HEK293T (cell line): Measurements from ENCODE around the gene AP2B1.

Experiments
- CTCF ChIA-PET: fragments of 350-600 bp; formaldehyde crosslinking; extraction: SDS; loops from one replicate; lab custom pipeline; 2021; ENCODE audit warnings: antibody characterized with exemption, inconsistent platforms; lab: Yijun Ruan, JAX
- POLR2A ChIA-PET: fragments of 350-600 bp; formaldehyde crosslinking; extraction: SDS; loops from one replicate; lab custom pipeline; 2020; ENCODE audit warnings: antibody characterized with exemption, inconsistent platforms; lab: Yijun Ruan, JAX
- DNase-seq: peaks from one replicate; pipeline ENCODE4 v3.0.0; 2012; ENCODE audit warnings: mixed read lengths; ENCODE audit errors: extremely low spot score
- ARNT ChIP-seq: fragments of 450-650 bp; IDR thresholded peaks from 2 replicates; pipeline ENCODE4 v1.6.1; 2017; ENCODE audit warnings: mild to moderate bottlenecking
- BHLHE40 ChIP-seq: fragments of 450-650 bp; IDR thresholded peaks from 2 replicates; pipeline ENCODE4 v1.6.1; 2016; ENCODE audit warnings: mild to moderate bottlenecking, moderate library complexity, borderline replicate concordance
- CTBP1 ChIP-seq: fragments of 450-650 bp; IDR thresholded peaks from 2 replicates; pipeline ENCODE4 v1.6.1; 2016; ENCODE audit warnings: borderline replicate concordance
- ELF4 ChIP-seq: fragments of 450-650 bp; IDR thresholded peaks from 2 replicates; pipeline ENCODE4 v1.6.1; 2017; ENCODE audit warnings: antibody characterized with exemption
- FOXA1 ChIP-seq: fragments of 450-650 bp; IDR thresholded peaks from 2 replicates; pipeline ENCODE4 v1.6.1; 2016; ENCODE audit warnings: mild to moderate bottlenecking
- FOXK2 ChIP-seq: fragments of 450-650 bp; IDR thresholded peaks from 2 replicates; pipeline ENCODE4 v1.6.1; 2016; ENCODE audit warnings: mild to moderate bottlenecking
- FOXM1 ChIP-seq: fragments of 450-650 bp; IDR thresholded peaks from 2 replicates; pipeline ENCODE4 v1.6.1; 2017; ENCODE audit warnings: mild to moderate bottlenecking, borderline replicate concordance
- L3MBTL2 ChIP-seq: fragments of 450-650 bp; conservative IDR thresholded peaks from 2 replicates; pipeline ENCODE4 v1.6.1; 2016; ENCODE audit warnings: mild to moderate bottlenecking
- LEF1 ChIP-seq: fragments of 450-650 bp; IDR thresholded peaks from 2 replicates; pipeline ENCODE4 v1.6.1; 2017; ENCODE audit warnings: mild to moderate bottlenecking, borderline replicate concordance
- NFRKB ChIP-seq: fragments of 450-650 bp; IDR thresholded peaks from 2 replicates; pipeline ENCODE4 v1.6.1; 2016; ENCODE audit warnings: mild to moderate bottlenecking, moderate library complexity
- SP1 ChIP-seq: fragments of 450-650 bp; IDR thresholded peaks from 2 replicates; pipeline ENCODE4 v1.6.1; 2017
- SUZ12 ChIP-seq: fragments of 450-650 bp; IDR thresholded peaks from 2 replicates; pipeline ENCODE4 v1.6.1; 2016; ENCODE audit warnings: mild to moderate bottlenecking
- TARDBP ChIP-seq: fragments of 450-650 bp; IDR thresholded peaks from 2 replicates; pipeline ENCODE4 v1.6.1; 2016
- ZNF384 ChIP-seq: fragments of 450-650 bp; IDR thresholded peaks from 2 replicates; pipeline ENCODE4 v1.6.1; 2016
- TF ChIP-seq, protein P1 (sequence below): fragments of 450-650 bp; IDR thresholded peaks from 2 replicates; pipeline ENCODE4 v1.6.1; 2016

The AP2B1 gene

DNA sequence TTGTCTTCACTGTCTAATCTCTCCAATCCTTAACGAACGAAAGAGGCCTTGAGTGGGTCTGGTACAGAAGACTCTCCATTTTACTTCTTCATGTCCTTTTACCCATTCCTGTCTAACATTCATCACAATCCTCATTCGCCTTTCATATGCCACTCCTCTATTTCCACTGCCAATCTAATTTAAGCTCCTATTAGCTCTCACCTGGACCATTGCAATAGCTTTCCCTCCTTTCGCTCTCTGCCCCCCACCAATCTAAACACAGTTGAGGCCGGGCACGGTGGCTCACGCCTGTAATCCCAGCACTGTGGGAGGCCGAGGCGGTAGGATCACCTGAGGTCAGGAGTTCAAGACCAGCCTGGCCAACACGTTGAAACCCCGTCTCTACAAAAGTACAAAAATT, 20.2 kb upstream of the AP2B1 start:
- POLR2A ChIA-PET: interaction anchor here (0.8 to 8.4 kb wide), 9 partner anchors 11 to 1405 kb away, joined by 3 to 132 read pairs (median 5); partner anchors contain the start of genes AP2B1, PEX12, SLFN11 and TAF15
- DNase-seq: no peak
- CTCF ChIA-PET: no interaction called here
- TF ChIP-seq CTBP1 (no peak), SUZ12 (no peak), FOXK2 (no peak), BHLHE40 (no peak), ELF4 (no peak), LEF1 (no peak), ZNF384 (no peak), L3MBTL2 (no peak)
- TF ChIP-seq, protein P1, sequence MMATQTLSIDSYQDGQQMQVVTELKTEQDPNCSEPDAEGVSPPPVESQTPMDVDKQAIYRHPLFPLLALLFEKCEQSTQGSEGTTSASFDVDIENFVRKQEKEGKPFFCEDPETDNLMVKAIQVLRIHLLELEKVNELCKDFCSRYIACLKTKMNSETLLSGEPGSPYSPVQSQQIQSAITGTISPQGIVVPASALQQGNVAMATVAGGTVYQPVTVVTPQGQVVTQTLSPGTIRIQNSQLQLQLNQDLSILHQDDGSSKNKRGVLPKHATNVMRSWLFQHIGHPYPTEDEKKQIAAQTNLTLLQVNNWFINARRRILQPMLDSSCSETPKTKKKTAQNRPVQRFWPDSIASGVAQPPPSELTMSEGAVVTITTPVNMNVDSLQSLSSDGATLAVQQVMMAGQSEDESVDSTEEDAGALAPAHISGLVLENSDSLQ: no peak

DNA sequence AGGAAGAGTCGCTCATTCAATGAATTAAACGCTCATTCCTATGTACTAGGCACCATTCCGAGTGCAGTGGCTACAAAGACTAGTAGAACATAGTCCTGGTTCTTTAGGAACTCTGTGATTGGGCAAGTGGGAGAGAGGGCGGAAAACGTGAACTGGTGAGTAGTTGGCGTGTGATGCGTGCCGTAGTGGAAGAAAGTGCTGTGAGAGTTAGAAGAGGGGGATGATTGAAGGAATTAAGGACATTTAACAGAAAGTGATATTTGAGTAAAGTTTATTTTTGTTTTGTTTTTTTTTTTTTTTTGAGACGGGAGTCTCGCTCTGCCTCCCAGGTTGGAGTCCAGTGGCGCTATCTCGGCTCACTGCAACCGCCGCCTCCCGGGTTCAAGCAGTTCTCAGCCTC, 18.6 kb upstream of the AP2B1 start:
- ChIA-PET CTCF (interaction anchor here (1.7 kb wide), 1 partner anchor 10 kb away, joined by 4 read pairs; the partner anchor contains the start of gene PEX12), POLR2A (interaction anchor here (1.0 to 8.4 kb wide), 10 partner anchors 9 to 240 kb away, joined by 3 to 132 read pairs (median 6); partner anchors contain the start of genes AP2B1, PEX12 and TAF15)
- TF ChIP-seq FOXM1: no peak
- TF ChIP-seq ELF4: no peak
- TF ChIP-seq L3MBTL2: peak; percentile 20; the same call in 1 of the 2 replicates
- TF ChIP-seq SP1: no peak
- DNase-seq: peak; percentile 26

DNA sequence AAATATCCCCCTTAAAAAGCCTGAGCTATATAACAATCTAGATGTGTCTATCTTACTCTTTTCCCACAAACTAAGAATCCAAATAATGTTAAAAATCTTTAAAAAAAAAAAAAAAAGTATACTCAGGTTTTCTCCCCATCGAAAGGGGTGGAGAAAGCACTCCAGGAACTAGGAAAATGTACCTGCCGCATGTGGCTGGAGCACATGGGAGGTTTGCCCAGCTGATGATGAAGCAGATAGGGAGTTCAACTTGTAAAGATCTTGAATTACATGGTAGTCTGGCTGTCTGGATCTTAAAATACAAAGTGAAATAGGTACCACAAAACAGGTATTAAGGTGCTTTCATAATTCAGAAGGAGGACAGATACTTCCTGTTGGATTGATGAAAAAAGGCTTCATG, 17.7 kb upstream of the AP2B1 start:
- POLR2A ChIA-PET: interaction anchor here (1.0 to 8.4 kb wide), 2 partner anchors 8 to 18 kb away, joined by 4 to 132 read pairs; partner anchors contain the start of genes AP2B1 and PEX12
- CTCF ChIA-PET: interaction anchor here (1.7 kb wide), 1 partner anchor 10 kb away, joined by 4 read pairs; the partner anchor contains the start of gene PEX12
- TF ChIP-seq BHLHE40: no peak
- no peak for TF ChIP-seq L3MBTL2
- no peak for DNase-seq

DNA sequence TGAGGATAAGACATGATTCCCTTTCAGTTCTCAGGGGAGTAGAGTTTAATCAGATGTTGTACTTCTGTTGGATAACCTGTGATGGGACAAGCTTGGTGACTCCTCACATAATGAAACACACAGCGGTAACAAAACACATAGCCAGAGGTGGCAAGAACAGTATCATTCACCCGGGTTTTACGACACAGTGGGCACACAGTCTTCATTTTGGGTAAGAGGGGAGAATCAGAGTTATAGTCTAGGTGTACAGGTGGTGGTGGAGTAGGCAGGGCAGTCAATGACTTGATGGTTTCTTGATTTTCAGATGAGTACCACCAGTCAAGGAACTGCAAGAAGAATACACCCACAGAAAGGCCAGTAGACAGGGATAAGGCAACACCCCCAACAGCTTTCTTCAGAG, 11.4 kb upstream of the AP2B1 start:
- CTCF ChIA-PET: no interaction called here
- POLR2A ChIA-PET: interaction anchor here (1.4 to 6.2 kb wide), 3 partner anchors 9 to 15 kb away, joined by 11 to 134 read pairs (median 132); partner anchors contain the start of gene AP2B1
- DNase-seq: no peak
- TF ChIP-seq TARDBP (no peak), SP1 (no peak), ARNT (no peak), NFRKB (no peak), ZNF384 (no peak), FOXM1 (no peak), ELF4 (no peak)

DNA sequence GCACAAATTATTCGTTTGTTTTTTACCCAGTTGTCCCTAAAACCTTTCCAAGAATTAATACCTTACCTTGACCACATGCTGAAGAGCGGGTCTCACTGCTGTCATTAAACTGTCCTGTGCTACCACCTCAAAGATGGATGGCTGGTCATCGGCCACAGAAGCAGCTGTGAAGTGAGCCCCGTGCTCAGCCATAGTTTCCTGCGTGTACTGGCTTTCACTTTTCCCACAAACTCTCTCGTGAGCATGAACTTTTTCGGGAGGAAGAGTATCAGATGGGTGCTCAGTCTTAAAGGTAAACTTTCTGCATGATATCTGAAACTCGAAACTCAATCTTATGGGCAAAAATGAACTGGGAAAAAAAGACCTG, 9.3 kb upstream of the AP2B1 start:
- no peak for DNase-seq
- CTCF ChIA-PET: interaction anchor here (0.6 kb wide), 1 partner anchor 1070 kb away, joined by 3 read pairs; no protein-coding TSS in a partner anchor
- no peak for TF ChIP-seq FOXA1
- TF ChIP-seq, protein P1: peak; percentile 57; the same call in 1 of the 2 replicates
- POLR2A ChIA-PET: interaction anchor here (0.9 to 6.2 kb wide), 25 partner anchors 9 to 487 kb away, joined by 3 to 134 read pairs (median 5); partner anchors contain the start of genes AP2B1, MMP28, RASL10B and SLFN11

DNA sequence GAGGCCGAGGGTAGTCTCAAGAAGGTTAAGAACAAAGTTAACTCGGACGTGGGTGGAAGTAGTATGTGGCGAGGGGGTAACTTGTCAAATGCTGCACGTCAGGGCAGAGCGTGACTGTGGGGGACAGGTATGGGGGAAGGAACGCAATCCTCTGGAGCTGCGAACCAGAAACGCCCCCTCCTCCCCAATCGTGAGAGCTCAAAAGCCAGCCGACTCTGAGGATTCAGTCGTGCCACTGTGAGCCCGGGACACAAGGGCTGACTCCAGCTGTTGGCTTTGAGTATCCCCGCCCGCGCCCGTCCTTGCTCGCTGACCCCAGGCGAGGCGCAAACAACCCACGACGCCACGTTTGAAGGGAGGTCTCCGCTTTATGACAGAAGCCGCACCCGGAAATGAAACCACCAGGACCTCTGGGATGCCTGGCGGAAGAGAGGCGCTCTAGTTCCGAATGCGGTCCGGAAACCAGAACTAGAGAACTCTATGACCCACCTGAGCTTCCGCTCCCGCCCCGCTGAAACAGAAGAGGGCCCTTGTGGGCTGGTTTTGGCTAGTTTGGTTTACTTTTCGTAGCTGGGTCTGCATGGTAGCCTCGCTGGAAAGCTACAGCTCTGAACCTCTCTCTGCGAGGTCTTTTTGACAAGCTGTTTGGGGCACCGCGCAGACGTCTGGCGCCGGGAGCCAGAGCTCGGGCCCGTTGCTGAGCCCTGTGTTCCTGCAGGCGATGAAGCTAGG, 8.8 kb upstream of the AP2B1 start, which contains the start of gene PEX12:
PEX12 (minus strand) TSS at position 375 of the 732 bp plus-strand sequence. CDS start 550 bp downstream, outside the sequence.
- CTCF ChIA-PET: interaction anchor here (0.6 to 1.6 kb wide), 2 partner anchors 10 to 1070 kb away, joined by 3 to 4 read pairs; no protein-coding TSS in a partner anchor

DNA sequence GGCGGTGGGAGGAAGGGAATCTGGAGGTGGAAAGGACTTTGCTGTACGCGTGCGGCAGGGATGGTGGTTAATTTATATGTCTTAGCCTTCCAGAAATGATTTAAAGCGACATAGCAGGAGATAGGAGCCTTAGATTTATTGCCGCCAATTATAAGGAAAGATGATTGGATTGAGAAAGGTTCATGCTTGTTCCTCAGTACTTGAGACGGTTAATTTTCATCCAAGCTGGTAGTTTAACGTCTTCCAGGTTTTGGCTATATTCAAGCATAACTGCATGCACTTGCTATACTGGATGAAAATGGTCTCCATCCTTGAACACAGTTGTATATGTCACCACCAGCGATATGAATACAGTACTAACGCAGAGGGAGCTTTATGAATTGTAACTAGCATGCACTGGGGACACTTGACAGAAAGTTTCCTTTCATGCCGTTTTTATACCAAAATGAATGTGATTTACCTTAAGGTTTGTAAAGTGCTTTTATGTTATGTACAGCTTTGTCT, 8.1 kb upstream of the AP2B1 start:
- POLR2A ChIA-PET: interaction anchor here (0.6 to 6.2 kb wide), 39 partner anchors 8 to 488 kb away, joined by 3 to 134 read pairs (median 4); partner anchors contain the start of genes AP2B1, MMP28, RASL10B and SLFN11
- TF ChIP-seq, protein P1: peak; percentile 45
- no peak for TF ChIP-seq BHLHE40
- DNase-seq: no peak
- CTCF ChIA-PET: interaction anchor here (1.6 kb wide), 1 partner anchor 10 kb away, joined by 4 read pairs; no protein-coding TSS in a partner anchor

More for the DNA sequence above, 8.8 kb upstream of the AP2B1 start, which contains the start of gene PEX12:
- DNase-seq: peak; percentile 65
- no peak for TF ChIP-seq BHLHE40
- peak; percentile 63 for TF ChIP-seq ELF4
- TF ChIP-seq L3MBTL2: peak; percentile 47; the same call in 1 of the 2 replicates
- POLR2A ChIA-PET: interaction anchor here (0.6 to 6.2 kb wide), 38 partner anchors 8 to 487 kb away, joined by 3 to 134 read pairs (median 4); partner anchors contain the start of genes AP2B1, MMP28, RASL10B and SLFN11
